Fibroblast of lung (primary cell): ENCODE measurements around the gene KHDC1L. TPM values are rescaled to one million over a fixed set of nuclear protein-coding genes. Genes with fewer than 3 reads are reported as not detected.
"Not testable (repeated sequence)": the region's sequence is repeated elsewhere in the genome, so short reads cannot be mapped to it uniquely, and the experiment has no call there.

Experiments
- DNase-seq, 2 donors: peaks; one replicate each; pipeline versions ENCODE4 v3.0.0 to v3.0.0-alpha.2; 2010; ENCODE audit warnings: low read depth in 2 of 2
- H2AFZ ChIP-seq: 2 replicates; pipeline ENCODE4 v1.5.1; 2012; ENCODE audit warnings: low read length, control low read depth, inconsistent platforms
- H3K27ac ChIP-seq: 2 replicates; pipeline ENCODE4 v1.5.1; 2011; ENCODE audit warnings: low read length, control low read depth; ENCODE audit not compliant: insufficient read depth
- H3K27me3 ChIP-seq: 2 replicates; pipeline ENCODE4 v1.5.1; 2011; ENCODE audit warnings: mild to moderate bottlenecking, low read length; ENCODE audit not compliant: control insufficient read depth, insufficient read depth
- H3K36me3 ChIP-seq: 2 replicates; pipeline ENCODE4 v1.5.1; 2011; ENCODE audit warnings: low read length; ENCODE audit not compliant: control insufficient read depth, insufficient read depth
- H3K4me1 ChIP-seq: 2 replicates; pipeline ENCODE4 v1.5.1; 2011; ENCODE audit warnings: low read length; ENCODE audit not compliant: control insufficient read depth, insufficient read depth; ENCODE audit errors: extremely low read depth
- H3K4me2 ChIP-seq: 2 replicates; pipeline ENCODE4 v1.5.1; 2011; ENCODE audit warnings: low read length, control low read depth; ENCODE audit not compliant: insufficient read depth; ENCODE audit errors: extremely low read depth
- H3K4me3 ChIP-seq, 4 experiments: fragments of 200-600 bp in 1 of 4; sonication (generic) in 1 of 4; replicated peaks in 1 of 4; 2 replicates each; pipeline ENCODE4 v1.5.1; 2011 to 2016; ENCODE audit warnings: low read length in 4 of 4, low read depth in 3 of 4, mild to moderate bottlenecking in 3 of 4, control low read depth in 2 of 4, inconsistent platforms in 1 of 4, mixed read lengths in 1 of 4; ENCODE audit not compliant: insufficient read depth in 1 of 4; ENCODE audit errors: control extremely low read depth in 1 of 4
- H3K79me2 ChIP-seq: 2 replicates; pipeline ENCODE4 v1.5.1; 2012; ENCODE audit warnings: mild to moderate bottlenecking, low read length, inconsistent platforms; ENCODE audit not compliant: control insufficient read depth, insufficient read depth
- H3K9ac ChIP-seq: 2 replicates; pipeline ENCODE4 v1.5.1; 2011; ENCODE audit warnings: mild to moderate bottlenecking, low read length, control low read depth; ENCODE audit not compliant: insufficient read depth
- H3K9me3 ChIP-seq: 2 replicates; pipeline ENCODE4 v1.5.1; 2012; ENCODE audit warnings: low read depth, low read length; ENCODE audit not compliant: control insufficient read depth, insufficient read depth
- H4K20me1 ChIP-seq: 2 replicates; pipeline ENCODE4 v1.5.1; 2011; ENCODE audit warnings: low read length; ENCODE audit not compliant: control insufficient read depth, insufficient read depth; ENCODE audit errors: extremely low read depth
- CTCF ChIP-seq, 2 donors: IDR thresholded peaks in 1 of 2; conservative IDR thresholded peaks in 1 of 2; 1 replicate in 1 of 2; 2 replicates in 1 of 2; pipeline ENCODE4 v1.5.1; 2011 to 2012; ENCODE audit warnings: low read length in 2 of 2, control low read depth in 1 of 2, inconsistent platforms in 1 of 2, low read depth in 1 of 2, mild to moderate bottlenecking in 1 of 2
- EZH2 ChIP-seq: IDR thresholded peaks from 2 replicates; pipeline ENCODE4 v1.5.1; 2012; ENCODE audit warnings: low read length, control low read depth, mild to moderate bottlenecking; ENCODE audit errors: missing control alignments
- polyA plus RNA-seq, 2 donors: library from polyadenylated mRNA; depleted of rRNA in 1 of 2; stranded (reverse) in 1 of 2; unstranded in 1 of 2; fragments of >200 nt; gene quantifications; 2 replicates each; pipeline ENCODE4 v1.2.1, GENCODE V29; 2011 to 2012; ENCODE audit warnings: missing spikeins in 1 of 2
- total RNA-seq: library from RNA; depleted of rRNA; stranded (reverse); fragments of >200 nt; gene quantifications from 2 replicates; pipeline ENCODE4 v1.2.1, GENCODE V29; 2014

Gene KHDC1L
- total and polyA plus RNA-seq, 2 donors (not counting 1 experiment from before 2014, with no cell fraction given) = 0.12 TPM; not detected in 1

GRCh38 chr6:73194744-73195143 is 30.6 kb downstream of the KHDC1L start:
- Histone ChIP-seq H4K20me1 (no peaks in the 10 kb centered on the region), H3K4me3 (no peak overlapping the region), H3K36me3 (no peaks in the 10 kb centered on the region), H3K79me2 (no peaks in the 10 kb centered on the region), H3K27me3 (no peaks in the 10 kb centered on the region), H3K4me1 (no peaks in the 10 kb centered on the region), H3K4me2 (no peak overlapping the region), H3K27ac (no peak overlapping the region), H3K9ac (no peak overlapping the region), H3K9me3 (no peaks in the 10 kb centered on the region), H2AFZ (no peak overlapping the region)
- no peak for DNase-seq
- TF ChIP-seq CTCF (conservative IDR thresholded peaks at IDR 0.05 in 1 of 2, IDR thresholded peaks at IDR 0.05 in 1 of 2; ENCODE audit: low read depth in 1 of 2, low read length in 2 of 2) = no peak
- no peak for TF ChIP-seq EZH2

GRCh38 chr6:73193302-73193701 is 32.0 kb downstream of the KHDC1L start:
- not testable (repeated sequence) for H3K4me3 ChIP-seq, H3K4me2 ChIP-seq, H2AFZ ChIP-seq

GRCh38 chr6:73182021-73182607 is 43.2 kb downstream of the KHDC1L start:
- Histone ChIP-seq H3K36me3 (no peaks in the 10 kb centered on the region), H3K27me3 (no peaks in the 10 kb centered on the region), H3K9ac (no peak overlapping the region), H2AFZ (no peak overlapping the region), H3K4me2 (no peak overlapping the region), H4K20me1 (no peaks in the 10 kb centered on the region), H3K27ac (no peak overlapping the region), H3K9me3 (no peaks in the 10 kb centered on the region), H3K79me2 (no peaks in the 10 kb centered on the region), H3K4me3 (no peak overlapping the region), H3K4me1 (no peaks in the 10 kb centered on the region)
- TF ChIP-seq CTCF (conservative IDR thresholded peaks at IDR 0.05 in 1 of 2, IDR thresholded peaks at IDR 0.05 in 1 of 2; ENCODE audit: low read depth in 1 of 2, low read length in 2 of 2) = no peak
- no peak for TF ChIP-seq EZH2
- DNase-seq = no peak

More at GRCh38 chr6:73193302-73193701, 32.0 kb downstream of the KHDC1L start:
- H3K27ac ChIP-seq, H3K27me3 ChIP-seq, H4K20me1 ChIP-seq, H3K36me3 ChIP-seq, H3K79me2 ChIP-seq, H3K9ac ChIP-seq, H3K9me3 ChIP-seq, H3K4me1 ChIP-seq, DNase-seq: not testable (repeated sequence)
